ENCODE measurements around the gene ZNF263. TPM values are rescaled to one million over a fixed set of nuclear protein-coding genes. Genes with fewer than 3 reads are reported as not detected.
A peak's percentile ranks its signal among the peaks of the same experiment; 100 is the strongest.

The ZNF263 gene
- total RNA-seq, 2 donors from 2014 or later = 25.3 to 31.6 TPM

- Mint-ChIP-seq H3K4me1 (peaks cover 8% of the 10 kb centered on the region), H3K36me3 (ENCODE audit: low read depth) (peaks cover 24% of the 10 kb centered on the region), H3K27me3 (ENCODE audit: insufficient read depth) (peaks cover 29% of the 10 kb centered on the region), H3K27ac (no peak overlapping the region), H3K9me3 (peaks cover 14% of the 10 kb centered on the region), H3K4me3 (peak overlapping the region; percentile 70)
- WGBS, 2 experiments (ENCODE audit: insufficient coverage in 1 of 2, insufficient read length in 1 of 2) = 95 to 100% methylated on average over 5 to 6 of the region's 6 CpGs
- Histone ChIP-seq H3K27me3 (ENCODE audit: control insufficient read depth, insufficient read depth, low read length, poor library complexity, severe bottlenecking) (peaks cover 37% of the 10 kb centered on the region), H3K4me1 (ENCODE audit: control insufficient read depth, insufficient read depth, low read length) (no peaks in the 10 kb centered on the region), H3K9me3 (ENCODE audit: control insufficient read depth, low read length) (peaks cover 8% of the 10 kb centered on the region), H3K4me3 (ENCODE audit: low read length) (peak overlapping the region; percentile 92), H3K9ac (ENCODE audit: extremely low read depth, low read length, poor library complexity, severe bottlenecking) (no peak overlapping the region), H3K36me3 (ENCODE audit: control insufficient read depth, insufficient read depth, low read length) (peaks cover 13% of the 10 kb centered on the region), H3K27ac (ENCODE audit: low read depth, low read length) (no peak overlapping the region)
- TF ChIP-seq CTCF (conservative IDR thresholded peaks at IDR 0.05) = no peak
- no peak for DNase-seq
Observed at GRCh38 chr16:3281222-3281820, 2.0 kb upstream of the ZNF263 start.

GRCh38 chr16:3282103-3282729, 1.1 kb upstream of the ZNF263 start:
- Mint-ChIP-seq H3K4me1 (peaks cover 8% of the 10 kb centered on the region), H3K36me3 (ENCODE audit: low read depth) (peaks cover 33% of the 10 kb centered on the region), H3K9me3 (peaks cover 23% of the 10 kb centered on the region), H3K4me3 (peak overlapping the region; percentile 70), H3K27me3 (ENCODE audit: insufficient read depth) (peaks cover 20% of the 10 kb centered on the region), H3K27ac (peak overlapping the region; percentile 99)
- Histone ChIP-seq H3K9ac (ENCODE audit: extremely low read depth, low read length, poor library complexity, severe bottlenecking) (peak overlapping the region; percentile 95), H3K4me3 (ENCODE audit: low read length) (peak overlapping the region; percentile 92), H3K36me3 (ENCODE audit: control insufficient read depth, insufficient read depth, low read length) (peaks cover 22% of the 10 kb centered on the region), H3K4me1 (ENCODE audit: control insufficient read depth, insufficient read depth, low read length) (no peaks in the 10 kb centered on the region), H3K27ac (ENCODE audit: low read depth, low read length) (peak overlapping the region; percentile 99), H3K9me3 (ENCODE audit: control insufficient read depth, low read length) (peaks cover 17% of the 10 kb centered on the region), H3K27me3 (ENCODE audit: control insufficient read depth, insufficient read depth, low read length, poor library complexity, severe bottlenecking) (peaks cover 28% of the 10 kb centered on the region)
- DNase-seq = peak; percentile 90
- WGBS, 2 experiments (ENCODE audit: insufficient coverage in 1 of 2, insufficient read length in 1 of 2) = 19 to 23% methylated on average over 12 to 29 of the region's 29 CpGs
- TF ChIP-seq CTCF (conservative IDR thresholded peaks at IDR 0.05) = peak; percentile 40

DNA sequence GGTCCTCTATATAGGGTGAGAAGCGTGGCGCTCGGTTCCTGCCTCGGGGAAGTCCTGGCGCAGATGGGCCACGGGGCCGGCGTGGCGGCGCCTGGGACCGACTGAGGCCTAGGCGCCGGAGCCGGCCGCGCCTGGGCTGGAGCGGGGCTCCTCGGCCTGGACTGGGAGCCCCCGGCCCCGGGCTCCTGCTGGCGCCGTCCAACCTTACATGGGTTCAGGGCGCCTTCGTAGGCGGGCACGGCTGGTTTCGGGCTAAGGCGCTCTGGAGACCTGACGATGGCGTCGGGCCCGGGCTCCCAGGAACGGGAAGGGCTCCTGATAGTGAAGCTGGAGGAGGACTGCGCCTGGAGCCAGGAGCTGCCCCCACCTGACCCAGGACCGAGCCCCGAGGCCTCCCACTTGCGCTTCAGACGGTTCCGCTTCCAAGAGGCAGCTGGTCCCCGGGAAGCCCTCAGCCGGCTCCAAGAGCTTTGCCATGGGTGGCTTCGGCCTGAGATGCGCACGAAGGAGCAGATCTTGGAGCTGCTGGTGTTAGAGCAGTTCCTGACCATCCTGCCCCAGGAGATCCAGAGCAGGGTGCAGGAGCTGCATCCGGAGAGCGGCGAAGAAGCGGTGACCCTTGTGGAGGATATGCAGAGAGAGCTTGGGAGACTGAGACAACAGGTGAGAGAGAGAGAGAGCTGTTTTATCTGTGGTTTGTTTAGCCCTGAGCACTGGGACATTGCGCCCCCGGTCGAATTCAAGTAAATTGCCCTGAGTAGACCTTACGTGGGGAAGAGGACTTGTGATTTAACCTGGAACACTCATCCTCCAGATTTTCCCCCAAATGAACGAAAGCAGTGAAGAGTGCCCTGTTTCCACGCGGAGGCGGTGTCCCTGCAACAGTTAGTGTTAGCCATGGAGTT, 504 bp downstream of the ZNF263 start:
- peaks cover 49% of the 10 kb centered on the region for H3K36me3 Mint-ChIP-seq (ENCODE audit: low read depth)
- WGBS, 2 experiments (ENCODE audit: insufficient coverage in 1 of 2, insufficient read length in 1 of 2) = 6 to 11% methylated on average over 29 to 56 of the region's 56 CpGs

More for the DNA sequence above, 504 bp downstream of the ZNF263 start:
- H3K4me1 ChIP-seq (ENCODE audit: control insufficient read depth, insufficient read depth, low read length) = no peaks in the 10 kb centered on the region
- H3K9me3 ChIP-seq (ENCODE audit: control insufficient read depth, low read length) = peaks cover 32% of the 10 kb centered on the region
- no peak for TF ChIP-seq CTCF (conservative IDR thresholded peaks at IDR 0.05)
- peak overlapping the region; percentile 92 for H3K4me3 ChIP-seq (ENCODE audit: low read length)
- H3K4me3 Mint-ChIP-seq = peak overlapping the region; percentile 70
- H3K27ac Mint-ChIP-seq = peak overlapping the region; percentile 99
- H3K9me3 Mint-ChIP-seq = peaks cover 39% of the 10 kb centered on the region
- peak; percentile 61 for DNase-seq
- peak overlapping the region; percentile 95 for H3K9ac ChIP-seq (ENCODE audit: extremely low read depth, low read length, poor library complexity, severe bottlenecking)
- H3K27me3 ChIP-seq (ENCODE audit: control insufficient read depth, insufficient read depth, low read length, poor library complexity, severe bottlenecking) = peaks cover 12% of the 10 kb centered on the region
- H3K27ac ChIP-seq (ENCODE audit: low read depth, low read length) = peak overlapping the region; percentile 99
- H3K27me3 Mint-ChIP-seq (ENCODE audit: insufficient read depth) = peaks cover 7% of the 10 kb centered on the region
- peaks cover 38% of the 10 kb centered on the region for H3K36me3 ChIP-seq (ENCODE audit: control insufficient read depth, insufficient read depth, low read length)
- peaks cover 8% of the 10 kb centered on the region for H3K4me1 Mint-ChIP-seq

Data from endodermal cell (in vitro differentiated cells).